ENCODE data around the gene SREBF2. TPM values are rescaled to one million over a fixed set of nuclear protein-coding genes. Genes with fewer than 3 reads are reported as not detected.
A peak's percentile ranks its signal among the peaks of the same experiment; 100 is the strongest.

Gene SREBF2
- total and polyA plus RNA-seq, 10 of the 15 experiments (the other 5 are each of a cell fraction or from before 2014, with no cell fraction given) = 2.4 to 177 (median 78.8) TPM

- TF ChIP-seq, protein P1, sequence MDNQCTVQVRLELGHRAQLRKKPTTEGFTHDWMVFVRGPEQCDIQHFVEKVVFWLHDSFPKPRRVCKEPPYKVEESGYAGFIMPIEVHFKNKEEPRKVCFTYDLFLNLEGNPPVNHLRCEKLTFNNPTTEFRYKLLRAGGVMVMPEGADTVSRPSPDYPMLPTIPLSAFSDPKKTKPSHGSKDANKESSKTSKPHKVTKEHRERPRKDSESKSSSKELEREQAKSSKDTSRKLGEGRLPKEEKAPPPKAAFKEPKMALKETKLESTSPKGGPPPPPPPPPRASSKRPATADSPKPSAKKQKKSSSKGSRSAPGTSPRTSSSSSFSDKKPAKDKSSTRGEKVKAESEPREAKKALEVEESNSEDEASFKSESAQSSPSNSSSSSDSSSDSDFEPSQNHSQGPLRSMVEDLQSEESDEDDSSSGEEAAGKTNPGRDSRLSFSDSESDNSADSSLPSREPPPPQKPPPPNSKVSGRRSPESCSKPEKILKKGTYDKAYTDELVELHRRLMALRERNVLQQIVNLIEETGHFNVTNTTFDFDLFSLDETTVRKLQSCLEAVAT (IDR thresholded peaks at IDR 0.05) = peak; percentile 92
- TF ChIP-seq MTA3 (IDR thresholded peaks at IDR 0.05; ENCODE audit: borderline replicate concordance, low read length) (no peak), NR2F1 (conservative IDR thresholded peaks at IDR 0.05) (no peak), EZH2 (IDR thresholded peaks at IDR 0.05; ENCODE audit: borderline replicate concordance, control insufficient read depth, low read depth, low read length) (no peak), WRNIP1 (IDR thresholded peaks at IDR 0.05; ENCODE audit: borderline replicate concordance, low read depth, low read length) (no peak), ELK1 (IDR thresholded peaks at IDR 0.05; ENCODE audit: low read depth, low read length) (no peak), NFXL1 (IDR thresholded peaks at IDR 0.05; ENCODE audit: borderline replicate concordance) (no peak), SMAD1 (IDR thresholded peaks at IDR 0.05; ENCODE audit: low read depth, partially characterized antibody) (no peak), NRF1 (conservative IDR thresholded peaks at IDR 0.05; ENCODE audit: low read depth, low read length) (no peak), ZBTB4 (CRISPR knock-in tag; IDR thresholded peaks at IDR 0.05) (no peak), JUND (IDR thresholded peaks at IDR 0.05; ENCODE audit: low read depth, low read length) (no peak), HDAC6 (IDR thresholded peaks at IDR 0.05; ENCODE audit: unreplicated experiment) (no peak), DPF2 (IDR thresholded peaks at IDR 0.05) (no peak)
- TF ChIP-seq, protein P2, sequence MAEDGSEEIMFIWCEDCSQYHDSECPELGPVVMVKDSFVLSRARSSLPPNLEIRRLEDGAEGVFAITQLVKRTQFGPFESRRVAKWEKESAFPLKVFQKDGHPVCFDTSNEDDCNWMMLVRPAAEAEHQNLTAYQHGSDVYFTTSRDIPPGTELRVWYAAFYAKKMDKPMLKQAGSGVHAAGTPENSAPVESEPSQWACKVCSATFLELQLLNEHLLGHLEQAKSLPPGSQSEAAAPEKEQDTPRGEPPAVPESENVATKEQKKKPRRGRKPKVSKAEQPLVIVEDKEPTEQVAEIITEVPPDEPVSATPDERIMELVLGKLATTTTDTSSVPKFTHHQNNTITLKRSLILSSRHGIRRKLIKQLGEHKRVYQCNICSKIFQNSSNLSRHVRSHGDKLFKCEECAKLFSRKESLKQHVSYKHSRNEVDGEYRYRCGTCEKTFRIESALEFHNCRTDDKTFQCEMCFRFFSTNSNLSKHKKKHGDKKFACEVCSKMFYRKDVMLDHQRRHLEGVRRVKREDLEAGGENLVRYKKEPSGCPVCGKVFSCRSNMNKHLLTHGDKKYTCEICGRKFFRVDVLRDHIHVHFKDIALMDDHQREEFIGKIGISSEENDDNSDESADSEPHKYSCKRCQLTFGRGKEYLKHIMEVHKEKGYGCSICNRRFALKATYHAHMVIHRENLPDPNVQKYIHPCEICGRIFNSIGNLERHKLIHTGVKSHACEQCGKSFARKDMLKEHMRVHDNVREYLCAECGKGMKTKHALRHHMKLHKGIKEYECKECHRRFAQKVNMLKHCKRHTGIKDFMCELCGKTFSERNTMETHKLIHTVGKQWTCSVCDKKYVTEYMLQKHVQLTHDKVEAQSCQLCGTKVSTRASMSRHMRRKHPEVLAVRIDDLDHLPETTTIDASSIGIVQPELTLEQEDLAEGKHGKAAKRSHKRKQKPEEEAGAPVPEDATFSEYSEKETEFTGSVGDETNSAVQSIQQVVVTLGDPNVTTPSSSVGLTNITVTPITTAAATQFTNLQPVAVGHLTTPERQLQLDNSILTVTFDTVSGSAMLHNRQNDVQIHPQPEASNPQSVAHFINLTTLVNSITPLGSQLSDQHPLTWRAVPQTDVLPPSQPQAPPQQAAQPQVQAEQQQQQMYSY (CRISPR knock-in tag; IDR thresholded peaks at IDR 0.05) = no peak
- TF ChIP-seq, protein P3, sequence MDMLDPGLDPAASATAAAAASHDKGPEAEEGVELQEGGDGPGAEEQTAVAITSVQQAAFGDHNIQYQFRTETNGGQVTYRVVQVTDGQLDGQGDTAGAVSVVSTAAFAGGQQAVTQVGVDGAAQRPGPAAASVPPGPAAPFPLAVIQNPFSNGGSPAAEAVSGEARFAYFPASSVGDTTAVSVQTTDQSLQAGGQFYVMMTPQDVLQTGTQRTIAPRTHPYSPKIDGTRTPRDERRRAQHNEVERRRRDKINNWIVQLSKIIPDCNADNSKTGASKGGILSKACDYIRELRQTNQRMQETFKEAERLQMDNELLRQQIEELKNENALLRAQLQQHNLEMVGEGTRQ (IDR thresholded peaks at IDR 0.05; ENCODE audit: borderline replicate concordance, low read depth, low read length) = no peak; the same call in 1 of the 2 replicates
These were observed 915 bp upstream of the SREBF2 start (continued) for GRCh38 chr22:41831828-41832552.
